NB4 (cell line): Measurements from ENCODE around the gene DHX58.

Experiments
- DNase-seq: peaks from one replicate; pipeline ENCODE4 v3.0.0; 2010; ENCODE audit warnings: low read depth
- H3K4me3 ChIP-seq: one replicate; pipeline ENCODE4 v1.5.1; 2011; ENCODE audit warnings: mild to moderate bottlenecking, low read depth, low read length, moderate library complexity
- MYC ChIP-seq: IDR thresholded peaks from 2 replicates; pipeline ENCODE4 v1.6.1; 2011; ENCODE audit warnings: low read depth, low read length
- POLR2A ChIP-seq: IDR thresholded peaks from 2 replicates; pipeline ENCODE4 v1.6.1; 2011; ENCODE audit warnings: mild to moderate bottlenecking; ENCODE audit not compliant: insufficient read length; ENCODE audit errors: extremely low read depth
- TF ChIP-seq, protein P1 (sequence below): IDR thresholded peaks from 2 replicates; pipeline ENCODE4 v1.6.1; 2011; ENCODE audit warnings: low read depth, low read length
- TF ChIP-seq, protein P2 (sequence below): IDR thresholded peaks from one replicate; pipeline ENCODE4 v1.5.1; 2012; ENCODE audit warnings: low read depth, low read length

DHX58 gene

DNA sequence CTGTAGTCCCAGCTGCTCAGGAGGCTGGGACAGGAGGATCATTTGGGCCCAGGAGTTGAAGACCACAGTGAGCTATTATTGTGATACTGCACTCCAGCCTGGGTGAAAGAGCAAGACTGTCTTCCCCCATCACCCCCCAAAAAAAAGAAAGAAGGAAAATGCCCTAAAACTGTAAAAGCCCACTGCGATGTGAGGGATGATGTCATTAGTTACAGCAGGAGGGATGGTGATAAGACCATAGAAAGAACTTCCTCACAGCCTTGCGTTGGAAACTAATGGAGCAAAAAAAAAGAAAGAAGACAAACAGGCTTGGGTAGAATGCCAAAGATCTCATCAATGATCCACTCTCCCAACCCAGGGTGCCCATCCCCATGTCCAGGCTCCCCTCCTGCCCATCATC, 33.0 kb downstream of the DHX58 start:
- TF ChIP-seq, protein P1, sequence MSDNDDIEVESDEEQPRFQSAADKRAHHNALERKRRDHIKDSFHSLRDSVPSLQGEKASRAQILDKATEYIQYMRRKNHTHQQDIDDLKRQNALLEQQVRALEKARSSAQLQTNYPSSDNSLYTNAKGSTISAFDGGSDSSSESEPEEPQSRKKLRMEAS: no peak
- TF ChIP-seq, protein P2, sequence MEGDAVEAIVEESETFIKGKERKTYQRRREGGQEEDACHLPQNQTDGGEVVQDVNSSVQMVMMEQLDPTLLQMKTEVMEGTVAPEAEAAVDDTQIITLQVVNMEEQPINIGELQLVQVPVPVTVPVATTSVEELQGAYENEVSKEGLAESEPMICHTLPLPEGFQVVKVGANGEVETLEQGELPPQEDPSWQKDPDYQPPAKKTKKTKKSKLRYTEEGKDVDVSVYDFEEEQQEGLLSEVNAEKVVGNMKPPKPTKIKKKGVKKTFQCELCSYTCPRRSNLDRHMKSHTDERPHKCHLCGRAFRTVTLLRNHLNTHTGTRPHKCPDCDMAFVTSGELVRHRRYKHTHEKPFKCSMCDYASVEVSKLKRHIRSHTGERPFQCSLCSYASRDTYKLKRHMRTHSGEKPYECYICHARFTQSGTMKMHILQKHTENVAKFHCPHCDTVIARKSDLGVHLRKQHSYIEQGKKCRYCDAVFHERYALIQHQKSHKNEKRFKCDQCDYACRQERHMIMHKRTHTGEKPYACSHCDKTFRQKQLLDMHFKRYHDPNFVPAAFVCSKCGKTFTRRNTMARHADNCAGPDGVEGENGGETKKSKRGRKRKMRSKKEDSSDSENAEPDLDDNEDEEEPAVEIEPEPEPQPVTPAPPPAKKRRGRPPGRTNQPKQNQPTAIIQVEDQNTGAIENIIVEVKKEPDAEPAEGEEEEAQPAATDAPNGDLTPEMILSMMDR: no peak
- TF ChIP-seq POLR2A (no peak), MYC (no peak)
- no peak for DNase-seq
- no peak overlapping the region for H3K4me3 ChIP-seq

DNA sequence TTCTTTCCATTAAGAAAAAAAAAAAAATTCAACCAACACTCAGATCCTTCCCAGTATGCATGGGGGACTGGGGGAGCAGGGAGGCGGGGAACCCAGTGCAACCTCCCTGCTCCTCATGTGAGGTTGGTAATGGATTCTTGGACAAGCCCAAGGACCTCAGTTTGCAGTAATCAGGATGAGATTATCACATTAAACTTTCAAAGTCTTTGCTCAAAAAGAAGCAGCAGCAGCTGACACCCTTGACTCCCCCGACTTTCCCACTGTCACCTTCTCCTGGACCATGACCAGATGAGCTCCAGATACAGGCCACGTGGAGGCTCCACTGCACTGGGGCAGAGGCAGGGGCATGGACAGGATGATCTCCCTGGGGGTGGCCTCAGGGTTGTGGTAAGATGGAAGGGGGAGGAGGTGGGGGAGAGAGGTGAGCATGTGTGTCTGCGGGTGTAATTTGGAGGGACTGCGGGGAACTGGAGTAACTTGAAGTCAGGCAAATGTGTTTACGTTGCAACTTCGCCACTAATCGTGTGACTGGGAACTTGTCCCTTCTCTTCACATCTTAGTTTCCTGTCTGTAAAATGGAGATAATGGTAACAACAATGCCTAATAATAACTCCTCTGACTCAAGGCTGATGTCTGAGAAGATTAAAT, 34.0 kb downstream of the DHX58 start:
- DNase-seq: peak; percentile 38
- TF ChIP-seq, protein P1: no peak
- TF ChIP-seq POLR2A: no peak
- no peak for TF ChIP-seq MYC
- TF ChIP-seq, protein P2: no peak
- H3K4me3 ChIP-seq: no peak overlapping the region

DNA sequence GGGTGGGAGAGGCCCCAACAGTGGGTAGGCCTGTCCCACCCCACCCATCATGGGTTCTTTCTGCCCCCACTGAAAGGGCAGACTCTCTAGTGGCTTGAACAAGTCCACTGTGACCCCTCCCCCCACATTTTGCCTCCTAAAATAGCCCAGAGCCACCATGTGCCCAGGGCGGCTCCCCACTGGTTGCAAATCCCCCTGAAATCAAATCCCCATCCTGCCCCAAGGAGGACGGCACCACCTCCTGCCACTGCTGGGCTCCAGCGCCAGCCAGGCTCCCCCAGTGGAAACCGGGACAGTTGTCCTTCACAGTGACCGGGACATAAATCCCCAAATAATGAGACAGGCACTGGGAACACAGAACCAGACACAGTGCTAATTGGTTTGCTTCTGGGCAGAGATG, 34.8 kb downstream of the DHX58 start:
- DNase-seq: no peak
- no peak for TF ChIP-seq POLR2A
- TF ChIP-seq, protein P1: no peak
- TF ChIP-seq MYC: no peak
- TF ChIP-seq, protein P2: no peak
- no peak overlapping the region for H3K4me3 ChIP-seq

DNA sequence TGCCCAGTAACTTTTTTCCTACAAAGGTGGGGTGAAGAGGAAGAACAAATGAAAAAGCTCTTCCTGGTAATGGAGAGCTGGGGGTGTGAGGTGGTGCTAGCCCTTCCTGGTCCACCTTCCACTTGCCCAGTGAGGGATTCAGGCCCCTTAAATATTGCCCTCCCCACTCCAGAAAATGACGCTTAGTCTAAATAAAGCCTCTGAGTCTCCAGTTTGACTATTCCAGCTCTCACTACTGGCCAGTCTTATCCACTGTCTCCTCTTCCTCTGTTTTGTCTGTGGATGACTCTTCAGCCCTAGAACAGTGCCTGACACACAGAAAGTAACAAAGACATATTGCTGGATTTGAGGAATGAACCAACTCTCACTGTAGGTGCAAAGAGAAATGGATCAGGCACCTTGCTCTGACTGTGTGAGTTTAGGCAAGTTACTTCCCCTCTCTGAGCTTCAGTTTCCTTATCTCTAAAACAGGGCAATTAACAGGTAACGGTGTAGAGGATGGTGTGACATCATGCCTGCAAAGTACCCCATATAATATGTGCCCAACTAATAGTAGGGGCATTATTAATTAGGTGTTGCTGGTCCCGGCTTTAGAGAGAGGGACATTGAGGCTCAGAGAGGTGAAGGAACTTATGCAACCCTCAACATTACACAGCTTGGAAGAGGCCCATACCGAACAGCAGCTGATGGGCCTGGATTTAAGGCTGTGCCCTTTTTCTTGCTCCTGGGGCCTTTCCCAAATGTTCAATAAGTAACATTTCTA, 35.5 kb downstream of the DHX58 start:
- TF ChIP-seq, protein P2: no peak
- TF ChIP-seq POLR2A (no peak), MYC (no peak)
- TF ChIP-seq, protein P1: no peak
- H3K4me3 ChIP-seq: no peak overlapping the region
- no peak for DNase-seq

DNA sequence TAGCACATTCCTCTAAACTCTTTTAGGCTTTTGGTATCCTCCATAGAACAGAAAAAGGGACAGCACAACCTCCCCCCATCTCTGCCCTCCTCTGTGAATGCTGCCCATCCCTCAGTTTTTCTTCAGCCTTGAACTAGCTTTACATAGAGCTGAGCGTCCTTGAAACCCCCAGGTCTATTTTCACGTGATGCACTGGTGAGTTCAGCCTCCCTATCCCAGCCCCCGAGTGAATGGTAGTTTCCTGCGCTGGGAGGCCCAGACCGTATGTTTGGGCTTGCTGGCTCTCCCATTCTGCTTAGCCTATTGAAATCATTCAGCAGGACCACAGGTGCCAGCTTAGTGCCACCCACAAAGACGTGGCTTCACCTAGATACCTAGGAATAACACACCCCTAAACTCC, 36.7 kb downstream of the DHX58 start:
- TF ChIP-seq POLR2A (no peak), MYC (no peak)
- TF ChIP-seq, protein P2: no peak
- TF ChIP-seq, protein P1: no peak
- H3K4me3 ChIP-seq: no peak overlapping the region
- DNase-seq: no peak
